Measurements from ENCODE around the gene VOPP1.
"Not testable (repeated sequence)": the region's sequence is repeated elsewhere in the genome, so short reads cannot be mapped to it uniquely, and the experiment has no call there.

The VOPP1 gene

DNA sequence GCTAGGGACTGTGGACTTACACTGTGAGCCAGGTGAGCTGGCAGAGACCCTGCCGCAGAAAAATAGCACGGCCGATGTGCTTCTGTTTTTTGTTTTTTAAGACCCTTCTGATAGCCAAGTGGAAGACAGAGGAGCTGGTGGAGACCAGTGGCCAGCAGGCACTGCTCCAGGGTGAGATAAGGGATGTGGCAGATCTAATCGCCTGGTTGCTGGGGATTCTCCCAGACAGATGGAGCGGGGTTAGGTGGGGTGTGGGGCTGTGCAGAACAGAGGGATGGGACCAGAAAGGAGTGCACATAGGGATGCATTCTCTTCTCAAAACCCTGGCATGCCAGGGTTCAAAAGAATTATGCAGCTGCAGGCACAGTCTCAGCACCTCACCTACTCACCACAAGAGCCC is 82.2 kb downstream of the VOPP1 start:
- in situ Hi-C loops (cut with MboI; ENCODE audit: low sequenced_read_pairs), result no loop called here

- in situ Hi-C loops (cut with MboI; ENCODE audit: low sequenced_read_pairs), result no loop called here
Measured at GRCh38 chr7:55489552-55489951, 82.8 kb downstream of the VOPP1 start.

GRCh38 chr7:55488804-55489340 is 83.4 kb downstream of the VOPP1 start:
- in situ Hi-C loops (cut with MboI; ENCODE audit: low sequenced_read_pairs), result no loop called here

- in situ Hi-C loops (cut with MboI; ENCODE audit: low sequenced_read_pairs), result no loop called here
Measured at GRCh38 chr7:55488216-55488615, 84.1 kb downstream of the VOPP1 start.

GRCh38 chr7:55486991-55487390 is 85.3 kb downstream of the VOPP1 start:
- in situ Hi-C loops (cut with MboI; ENCODE audit: low sequenced_read_pairs), result no loop called here

- in situ Hi-C loops (cut with MboI; ENCODE audit: low sequenced_read_pairs), result no loop called here
Measured at GRCh38 chr7:55486192-55486590, 86.1 kb downstream of the VOPP1 start.

DNA sequence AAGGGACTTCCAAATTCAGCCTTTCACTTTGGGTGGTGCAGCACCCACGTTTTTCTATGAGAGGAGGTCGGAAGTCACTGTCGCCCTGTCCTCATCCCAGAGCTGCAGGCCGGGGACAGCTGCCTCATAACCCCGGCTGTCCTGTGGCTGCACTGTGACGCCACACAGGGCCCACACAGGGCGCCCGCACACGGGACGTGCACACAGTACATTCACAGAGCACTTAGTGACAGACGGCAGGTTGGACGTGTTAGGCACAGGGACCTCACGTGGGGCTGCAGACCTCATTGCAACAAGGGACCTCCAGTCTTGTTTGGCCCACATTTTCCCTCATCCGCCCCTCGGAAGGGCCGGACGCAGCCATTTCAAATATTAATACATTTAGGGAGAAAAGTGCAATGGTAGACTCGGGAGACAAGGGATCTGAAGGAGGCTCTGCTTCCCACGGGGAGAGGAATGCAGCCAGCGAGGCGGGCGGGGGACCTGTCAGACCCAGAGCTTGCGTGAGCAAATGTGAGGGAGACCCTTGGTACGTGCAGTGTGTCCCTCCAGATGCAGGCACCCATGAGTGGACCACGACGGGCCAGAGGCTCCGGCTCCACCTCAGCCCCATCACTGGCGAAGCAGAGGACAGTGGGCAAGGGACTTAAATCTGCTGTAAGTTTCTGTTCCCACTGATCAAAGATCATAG is 86.7 kb downstream of the VOPP1 start:
- in situ Hi-C loops (cut with MboI; ENCODE audit: low sequenced_read_pairs), result no loop called here

GRCh38 chr7:55484834-55485233 is 87.5 kb downstream of the VOPP1 start:
- in situ Hi-C loops (cut with MboI; ENCODE audit: low sequenced_read_pairs), result no loop called here

DNA sequence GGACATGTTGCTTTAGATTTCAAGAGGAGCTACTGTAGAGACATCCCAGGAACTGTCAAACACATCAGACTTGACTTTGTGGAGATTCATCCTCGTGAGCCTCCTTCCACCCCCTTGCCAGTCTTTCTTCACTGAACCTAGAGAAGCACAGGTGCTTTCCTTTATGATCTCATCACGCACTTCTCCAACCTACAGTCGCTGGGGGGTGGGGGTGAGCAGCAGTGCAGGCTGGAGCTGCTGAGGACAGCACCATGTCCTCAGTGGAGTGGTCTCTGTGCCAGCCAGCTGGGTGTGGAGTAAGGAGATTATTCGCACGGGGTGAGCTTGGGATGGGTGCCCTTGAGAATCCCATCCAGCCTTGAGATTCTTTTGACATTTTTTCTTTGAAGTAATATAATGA is 88.1 kb downstream of the VOPP1 start:
- in situ Hi-C loops (cut with MboI; ENCODE audit: low sequenced_read_pairs), result no loop called here

DNA sequence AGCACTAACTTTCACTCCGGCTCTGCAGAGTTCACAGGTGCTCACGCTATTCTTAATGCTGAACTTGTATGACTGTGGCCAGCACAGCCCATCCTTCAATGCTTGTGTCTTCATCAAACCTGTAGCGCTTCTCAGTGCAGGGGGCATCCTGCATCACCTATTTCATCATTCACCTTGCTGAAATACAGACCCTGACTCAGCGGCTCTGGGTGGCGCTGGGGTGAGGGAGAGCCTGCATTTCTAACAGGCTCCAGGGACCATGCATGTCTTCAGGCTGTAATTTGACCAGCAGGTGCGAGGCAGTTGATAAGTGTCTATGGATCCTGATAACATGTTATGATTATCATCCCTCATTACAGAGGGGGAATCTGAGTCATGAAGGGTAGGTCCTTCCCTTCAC is 89.3 kb downstream of the VOPP1 start:
- in situ Hi-C loops (cut with MboI; ENCODE audit: low sequenced_read_pairs), result no loop called here

DNA sequence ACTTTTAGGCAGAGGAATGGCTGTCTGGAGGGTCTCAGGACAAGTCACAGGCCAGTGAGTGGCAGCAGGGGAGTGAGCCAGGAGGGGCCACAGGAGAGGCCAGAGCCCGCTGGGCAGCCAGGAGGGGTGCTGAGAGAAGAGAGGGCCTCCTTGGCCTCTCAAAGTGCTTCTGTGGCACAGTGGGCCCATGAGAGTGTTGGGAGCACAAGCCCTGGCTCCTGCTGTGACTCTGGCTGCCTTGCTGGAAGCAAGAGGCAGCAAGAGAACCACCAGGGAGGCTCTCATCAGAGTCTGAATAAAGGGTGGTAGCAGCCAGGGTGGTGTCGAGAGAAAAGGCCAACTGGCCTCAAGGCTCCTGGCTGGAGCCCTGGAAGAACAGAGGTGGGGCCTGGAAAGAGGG is 91.1 kb downstream of the VOPP1 start:
- in situ Hi-C loops (cut with MboI; ENCODE audit: low sequenced_read_pairs), result no loop called here

- in situ Hi-C loops (cut with MboI; ENCODE audit: low sequenced_read_pairs), result no loop called here
Measured at GRCh38 chr7:55478700-55479099, 93.6 kb downstream of the VOPP1 start.

DNA sequence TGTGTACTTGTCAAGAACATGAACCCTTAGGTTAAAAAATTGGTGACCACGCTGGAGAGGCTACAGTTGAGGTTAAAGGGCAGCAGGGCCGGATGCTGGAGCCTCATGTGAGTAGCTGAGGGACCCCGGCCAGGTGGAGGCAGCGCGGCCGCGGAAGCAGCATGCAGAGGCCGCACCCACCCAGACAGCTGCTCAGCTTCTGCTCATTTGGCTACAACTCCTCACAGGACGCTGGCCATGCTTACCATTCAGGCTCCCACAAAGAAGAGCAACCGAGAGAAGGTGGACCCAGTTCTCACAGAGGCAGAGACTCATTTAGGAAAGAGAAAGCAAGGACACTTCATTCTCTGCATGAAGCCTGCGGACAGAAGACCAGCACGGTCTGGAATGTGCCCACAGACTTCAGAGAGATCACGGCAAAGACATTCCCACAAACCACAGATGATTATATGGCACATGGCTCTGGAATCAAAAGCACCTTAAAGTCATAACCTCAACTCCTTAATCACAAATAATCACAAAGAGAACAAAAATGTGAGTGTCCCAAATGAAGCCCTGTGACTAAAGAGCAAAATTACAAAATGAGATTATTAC is 94.4 kb downstream of the VOPP1 start:
- in situ Hi-C loops (cut with MboI; ENCODE audit: low sequenced_read_pairs), result no loop called here

GRCh38 chr7:55476852-55477780 is 95.2 kb downstream of the VOPP1 start:
- in situ Hi-C loops (cut with MboI; ENCODE audit: low sequenced_read_pairs), result no loop called here

GRCh38 chr7:55475855-55476803 is 96.2 kb downstream of the VOPP1 start:
- in situ Hi-C loops (cut with MboI; ENCODE audit: low sequenced_read_pairs), result no loop called here

DNA sequence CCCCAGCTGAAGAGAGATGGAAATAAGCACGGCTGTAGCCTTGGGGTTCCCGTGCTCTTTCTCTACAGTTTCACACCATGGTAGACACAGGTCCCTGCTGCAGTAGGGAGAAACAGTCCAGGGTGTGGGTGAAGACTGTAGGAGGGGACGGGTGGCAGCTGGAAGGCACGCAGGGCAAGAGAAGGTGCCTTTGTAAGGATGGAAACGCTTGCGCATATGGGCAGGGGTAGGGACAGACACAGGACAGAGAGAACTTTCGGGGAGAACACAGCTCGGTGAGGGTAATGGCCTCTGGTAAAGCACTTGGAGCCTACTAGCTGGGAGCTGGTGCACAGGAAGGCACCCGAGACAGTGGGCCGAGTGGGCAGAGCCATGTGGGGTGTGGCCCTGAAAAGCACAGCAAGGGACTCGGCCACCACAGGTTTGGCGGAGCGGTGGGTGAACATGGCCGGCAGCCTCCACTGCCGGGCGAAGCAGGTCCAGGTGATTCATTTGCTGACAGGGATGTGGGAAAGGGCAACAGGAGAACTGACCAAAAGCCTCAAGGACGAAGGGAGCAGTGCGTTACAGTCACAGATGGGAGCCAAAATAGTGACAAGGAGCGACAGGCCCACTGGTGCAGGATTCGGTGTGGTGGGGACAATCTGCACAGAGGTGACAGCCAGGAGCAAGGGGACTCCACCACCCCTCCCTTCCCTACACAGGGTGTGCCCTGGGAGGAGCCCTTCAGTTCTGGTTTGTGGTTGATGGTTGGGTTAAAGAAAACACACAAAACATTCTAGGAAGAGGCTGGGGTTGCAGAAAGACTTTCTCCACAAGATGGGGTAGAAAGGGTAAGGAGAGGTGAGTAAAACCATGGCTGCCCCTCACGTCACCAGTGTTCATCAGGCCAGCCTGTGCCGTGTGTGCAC is 97.1 kb downstream of the VOPP1 start:
- in situ Hi-C loops (cut with MboI; ENCODE audit: low sequenced_read_pairs), result no loop called here

DNA sequence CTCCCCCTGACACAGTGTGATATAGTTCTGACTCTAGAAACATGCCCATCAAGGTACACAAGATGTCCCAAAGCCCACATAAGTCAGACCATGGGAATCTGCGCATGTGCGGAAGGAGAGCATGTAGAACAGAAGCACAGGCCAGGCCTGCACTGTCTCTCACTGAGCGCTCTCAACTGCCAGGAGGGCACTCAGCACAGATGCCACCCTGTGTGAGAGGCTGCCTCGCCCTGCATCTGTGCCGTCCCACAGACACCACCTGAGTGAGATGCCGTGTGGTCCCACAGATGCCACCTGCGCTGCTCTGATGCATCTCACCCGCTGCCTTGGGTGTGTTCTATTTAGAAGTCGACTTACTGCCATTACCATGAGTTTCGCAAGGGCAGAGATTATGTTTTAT is 98.4 kb downstream of the VOPP1 start:
- in situ Hi-C loops (cut with MboI; ENCODE audit: low sequenced_read_pairs), result no loop called here

DNA sequence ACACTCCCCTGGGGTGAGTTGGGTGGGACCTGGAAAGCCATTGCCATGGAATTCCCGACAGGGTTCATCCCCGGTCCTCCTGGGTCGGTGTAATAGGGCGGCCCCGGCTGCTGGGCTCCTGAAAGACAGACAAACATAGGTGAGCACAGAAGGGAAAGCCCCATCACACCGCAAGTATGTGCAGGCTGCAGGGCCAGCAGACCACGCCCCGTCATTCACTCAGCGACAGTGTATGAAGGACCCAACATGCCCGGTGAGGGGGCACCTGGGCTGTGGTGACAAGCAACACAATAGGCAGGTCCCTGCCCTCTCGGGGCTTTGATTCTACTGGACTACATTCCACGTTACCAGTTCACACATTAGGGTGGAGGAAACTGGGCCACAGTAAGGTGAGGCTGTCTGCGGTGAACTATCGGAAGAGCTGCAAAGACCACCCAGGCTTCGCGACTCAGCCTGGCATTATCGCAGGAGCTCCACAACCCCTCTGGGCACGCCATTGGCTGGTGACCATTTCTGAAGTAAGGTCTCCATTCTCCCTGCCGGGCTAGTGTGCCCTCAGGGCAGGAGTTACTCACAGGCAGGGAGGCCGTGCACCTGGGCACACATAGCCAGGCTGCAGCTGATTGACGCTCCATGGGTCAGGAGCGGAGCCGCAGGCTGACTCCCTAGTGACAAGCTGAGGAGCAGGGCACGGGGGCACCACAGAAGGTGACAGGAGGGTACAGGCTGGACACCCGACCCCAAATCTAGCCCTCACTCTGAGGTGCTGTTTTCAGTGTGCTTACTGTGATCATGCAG is 99.2 kb downstream of the VOPP1 start:
- in situ Hi-C loops (cut with MboI; ENCODE audit: low sequenced_read_pairs), result no loop called here

DNA sequence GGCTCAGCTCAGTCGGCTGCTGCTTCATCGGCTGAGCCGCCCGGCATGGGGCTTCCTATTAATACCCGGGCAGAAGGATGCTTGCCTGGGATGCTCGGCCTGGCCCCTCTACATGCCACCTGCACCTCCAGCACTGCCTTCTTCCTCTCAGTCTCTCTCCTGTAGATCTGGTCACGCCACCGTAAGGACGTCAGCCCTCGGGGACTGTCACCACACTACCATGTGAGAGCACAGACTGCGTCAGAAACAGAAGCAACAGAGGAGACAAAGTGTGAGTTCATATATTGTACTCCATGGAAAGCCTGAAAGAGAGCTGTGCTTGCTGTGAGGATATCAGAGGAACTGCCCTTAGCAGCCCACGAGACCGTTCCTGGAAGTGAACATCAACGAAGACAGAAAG is 99.9 kb downstream of the VOPP1 start:
- in situ Hi-C loops (cut with MboI; ENCODE audit: low sequenced_read_pairs), result not testable (repeated sequence)
